Epithelial cell of proximal tubule (primary cell): ENCODE results near the gene KCNJ6. TPM values are rescaled to one million over a fixed set of nuclear protein-coding genes. Genes with fewer than 3 reads are reported as not detected.

Experiments used
- DNase-seq: peaks from one replicate; pipeline ENCODE4 v3.0.0-alpha.2; 2011; ENCODE audit warnings: low read depth
- H3K4me3 ChIP-seq: 2 replicates; pipeline ENCODE4 v1.5.1; 2011; ENCODE audit warnings: low read depth, mild to moderate bottlenecking, low read length
- total RNA-seq: library from RNA; depleted of rRNA; stranded (reverse); fragments of >200 nt; gene quantifications from 2 replicates; pipeline ENCODE4 v1.2.3, GENCODE V29; 2015
- TF ChIP-seq, protein P1 (sequence below): conservative IDR thresholded peaks from 2 replicates; pipeline ENCODE4 v1.5.1; 2012; ENCODE audit warnings: low read depth, mild to moderate bottlenecking, low read length

KCNJ6 gene, protein sequence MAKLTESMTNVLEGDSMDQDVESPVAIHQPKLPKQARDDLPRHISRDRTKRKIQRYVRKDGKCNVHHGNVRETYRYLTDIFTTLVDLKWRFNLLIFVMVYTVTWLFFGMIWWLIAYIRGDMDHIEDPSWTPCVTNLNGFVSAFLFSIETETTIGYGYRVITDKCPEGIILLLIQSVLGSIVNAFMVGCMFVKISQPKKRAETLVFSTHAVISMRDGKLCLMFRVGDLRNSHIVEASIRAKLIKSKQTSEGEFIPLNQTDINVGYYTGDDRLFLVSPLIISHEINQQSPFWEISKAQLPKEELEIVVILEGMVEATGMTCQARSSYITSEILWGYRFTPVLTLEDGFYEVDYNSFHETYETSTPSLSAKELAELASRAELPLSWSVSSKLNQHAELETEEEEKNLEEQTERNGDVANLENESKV
- total RNA-seq = under 0.01 TPM in 2 replicates

DNA sequence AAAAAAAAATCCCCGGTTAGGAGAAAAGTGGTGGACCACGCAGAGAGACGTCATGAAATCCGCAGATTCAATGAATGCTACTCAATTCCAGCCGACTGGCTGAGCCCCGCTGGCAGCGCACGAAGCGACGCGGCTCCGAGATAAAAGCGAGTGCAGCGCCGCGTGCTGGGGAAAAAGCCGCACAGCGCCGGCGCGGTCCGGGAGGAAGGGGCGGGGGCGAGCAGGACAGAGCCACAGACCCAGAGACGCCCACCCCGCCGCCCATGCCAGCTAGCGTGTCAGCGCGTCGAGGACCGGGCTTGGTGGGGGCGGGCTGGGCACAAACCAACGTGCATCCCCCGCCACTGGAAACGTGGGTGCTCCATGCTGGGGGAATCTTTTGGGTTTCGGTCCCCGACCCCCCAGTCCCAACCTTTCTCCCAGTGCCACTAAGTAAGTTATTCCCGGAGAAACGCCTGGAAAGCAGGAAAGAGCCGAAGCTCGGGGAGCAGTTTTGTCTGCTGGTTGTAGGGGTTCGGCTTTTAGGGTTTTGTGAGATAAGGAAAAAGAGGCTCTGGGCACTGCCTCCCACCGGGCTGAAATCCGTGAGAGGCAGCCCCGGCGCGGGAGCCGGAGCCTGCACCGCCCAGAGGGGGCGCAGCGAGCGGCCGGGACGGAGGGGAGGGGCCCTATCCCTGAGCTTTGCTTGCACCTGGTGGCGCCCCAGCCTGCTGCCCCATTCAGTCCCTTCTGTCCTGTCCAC, at the start of gene KCNJ6:
Gene KCNJ6 (minus strand): TSS at position 148 of the 742 bp plus-strand sequence. CDS start 75,775 bp downstream, outside the sequence.
- DNase-seq = no peak
- TF ChIP-seq, protein P1, sequence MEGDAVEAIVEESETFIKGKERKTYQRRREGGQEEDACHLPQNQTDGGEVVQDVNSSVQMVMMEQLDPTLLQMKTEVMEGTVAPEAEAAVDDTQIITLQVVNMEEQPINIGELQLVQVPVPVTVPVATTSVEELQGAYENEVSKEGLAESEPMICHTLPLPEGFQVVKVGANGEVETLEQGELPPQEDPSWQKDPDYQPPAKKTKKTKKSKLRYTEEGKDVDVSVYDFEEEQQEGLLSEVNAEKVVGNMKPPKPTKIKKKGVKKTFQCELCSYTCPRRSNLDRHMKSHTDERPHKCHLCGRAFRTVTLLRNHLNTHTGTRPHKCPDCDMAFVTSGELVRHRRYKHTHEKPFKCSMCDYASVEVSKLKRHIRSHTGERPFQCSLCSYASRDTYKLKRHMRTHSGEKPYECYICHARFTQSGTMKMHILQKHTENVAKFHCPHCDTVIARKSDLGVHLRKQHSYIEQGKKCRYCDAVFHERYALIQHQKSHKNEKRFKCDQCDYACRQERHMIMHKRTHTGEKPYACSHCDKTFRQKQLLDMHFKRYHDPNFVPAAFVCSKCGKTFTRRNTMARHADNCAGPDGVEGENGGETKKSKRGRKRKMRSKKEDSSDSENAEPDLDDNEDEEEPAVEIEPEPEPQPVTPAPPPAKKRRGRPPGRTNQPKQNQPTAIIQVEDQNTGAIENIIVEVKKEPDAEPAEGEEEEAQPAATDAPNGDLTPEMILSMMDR = peak; percentile 71
- peak within 1 kb of the TSS; percentile 44 for H3K4me3 ChIP-seq

DNA sequence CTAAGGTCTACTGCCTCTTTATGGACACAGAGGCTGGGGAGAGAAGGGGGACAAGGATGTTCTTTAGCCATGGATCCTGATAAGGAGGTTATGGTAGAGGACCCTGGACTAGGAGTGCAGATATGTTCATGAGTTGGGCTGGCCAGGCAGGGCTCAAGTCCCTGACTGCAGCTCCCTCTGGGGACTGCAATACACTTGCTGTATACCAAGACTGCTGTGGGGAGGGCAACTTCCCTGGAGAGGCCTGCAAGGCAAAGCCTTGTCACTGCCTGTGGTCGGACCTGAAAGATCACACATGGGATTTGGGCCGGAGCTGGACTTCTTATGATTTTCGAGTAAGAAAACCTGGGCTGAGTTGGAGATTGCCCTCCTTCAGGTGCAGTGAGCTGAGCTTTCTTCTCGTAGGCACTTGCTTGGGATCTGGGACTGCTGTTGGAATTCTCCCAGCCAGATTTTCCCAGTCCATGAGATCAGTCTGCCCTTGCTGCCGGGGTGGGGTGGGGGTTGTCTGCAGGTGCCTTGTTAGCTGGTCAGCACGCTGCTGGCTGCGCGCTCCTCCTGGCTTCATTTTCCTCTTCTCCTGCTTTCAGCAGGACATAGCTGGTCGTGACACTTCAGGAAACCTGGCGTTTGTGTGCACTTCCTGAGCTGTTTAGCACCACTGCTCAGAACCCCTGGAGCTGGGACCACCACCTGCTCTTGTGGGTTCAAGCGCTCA, 49.0 kb upstream of the KCNJ6 start:
- no peak for DNase-seq
- no peak overlapping the region for H3K4me3 ChIP-seq
- TF ChIP-seq, protein P1 = no peak

DNA sequence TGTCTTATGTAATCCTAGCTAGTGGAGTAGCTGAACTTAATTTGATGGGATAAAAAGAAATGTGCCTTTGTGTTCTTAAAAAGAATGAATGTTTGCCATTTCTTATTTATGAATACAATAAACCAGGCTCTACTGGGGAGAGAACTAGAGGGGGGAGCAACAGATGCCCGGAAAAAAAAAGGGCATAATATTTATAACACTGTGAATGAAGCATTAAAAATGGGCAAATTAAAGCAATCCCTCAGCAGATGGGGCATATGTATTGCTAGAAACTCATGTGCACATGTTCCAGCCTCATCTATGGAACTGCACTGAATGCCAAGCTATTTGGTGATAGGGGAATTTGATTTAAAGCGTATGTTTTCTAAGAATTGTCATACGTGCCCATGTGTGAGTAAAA, 42.3 kb upstream of the KCNJ6 start:
- no peak overlapping the region for H3K4me3 ChIP-seq
- DNase-seq = no peak
- TF ChIP-seq, protein P1 = no peak

DNA sequence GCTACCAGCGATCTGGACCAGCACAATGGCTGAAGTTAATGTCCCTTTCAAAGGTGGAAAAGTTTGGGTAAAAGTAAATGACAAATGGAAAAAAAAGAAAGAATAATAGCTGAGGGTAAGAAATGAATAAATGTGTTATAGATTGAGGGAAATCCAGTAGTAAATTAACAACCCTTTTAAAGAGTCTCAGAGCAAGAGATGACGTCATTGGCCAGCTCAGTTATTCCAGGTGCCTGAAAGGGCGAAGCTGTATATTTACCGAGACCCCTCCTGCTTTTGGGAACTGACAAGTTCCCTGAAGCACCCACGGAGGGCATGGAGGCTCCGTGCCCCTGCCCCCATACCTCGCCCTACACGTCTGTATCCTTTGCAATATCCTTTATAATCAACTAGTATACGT, 40.5 kb upstream of the KCNJ6 start:
- DNase-seq = no peak
- TF ChIP-seq, protein P1 = no peak
- H3K4me3 ChIP-seq = no peak overlapping the region

DNA sequence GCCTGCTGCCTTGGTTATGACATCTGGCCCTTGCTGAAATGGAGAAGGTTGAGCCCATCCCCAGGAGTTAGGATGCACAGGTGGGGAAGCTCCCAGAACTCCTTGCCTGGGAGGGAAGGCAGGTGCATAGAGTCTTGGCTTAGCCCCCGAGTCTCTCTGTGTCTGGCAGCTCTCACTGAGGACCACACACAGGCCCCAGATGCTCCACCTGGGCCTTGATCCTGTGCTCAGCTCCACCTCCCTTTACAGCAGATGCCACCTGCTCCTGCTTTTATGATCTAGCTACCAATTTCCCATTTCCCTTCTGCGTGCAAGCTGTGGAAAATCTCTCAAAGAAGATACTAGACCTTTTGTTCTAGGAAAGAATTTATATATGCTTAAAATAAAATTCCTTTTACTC, 28.8 kb upstream of the KCNJ6 start:
- TF ChIP-seq, protein P1 = no peak
- no peak overlapping the region for H3K4me3 ChIP-seq
- DNase-seq = no peak

DNA sequence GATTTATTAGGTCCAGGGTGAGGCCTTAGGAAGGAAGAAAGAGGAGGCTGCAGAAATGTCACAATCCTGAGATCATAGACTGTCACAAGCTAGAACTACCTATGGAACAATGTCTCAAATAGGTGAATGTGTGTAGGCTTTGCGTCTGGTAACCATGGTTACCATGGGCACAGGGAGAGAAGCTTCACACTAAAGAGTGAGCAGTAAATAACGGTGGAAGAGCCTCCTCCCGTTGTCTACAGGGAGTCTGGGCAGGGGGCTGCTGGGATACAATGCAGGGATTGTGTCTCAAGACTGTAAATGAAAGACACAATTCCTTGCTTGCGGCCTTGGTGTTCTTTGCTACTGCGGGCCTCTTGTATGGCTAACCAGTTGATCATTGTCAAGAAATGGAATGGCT, 28.2 kb upstream of the KCNJ6 start:
- H3K4me3 ChIP-seq = no peak overlapping the region
- no peak for DNase-seq
- TF ChIP-seq, protein P1 = no peak
